HEK293 (cell line): ENCODE measurements around the gene OR5K2.

Source experiments
- CTCF ChIP-seq: fragments of 450-650 bp; formaldehyde crosslinking; IDR thresholded peaks from 2 replicates; pipeline ENCODE4 v1.5.1; 2016; ENCODE audit warnings: missing biosample characterization, missing genetic modification characterization
- SETDB1 ChIP-seq: IDR thresholded peaks from one replicate; pipeline ENCODE4 v1.6.1; 2017; ENCODE audit warnings: mild to moderate bottlenecking, low read length, moderate library complexity, mixed read lengths; ENCODE audit not compliant: insufficient read length
- YY1 ChIP-seq: fragments of 450-650 bp; formaldehyde crosslinking; IDR thresholded peaks from 2 replicates; pipeline ENCODE4 v1.5.1; 2018; ENCODE audit warnings: missing biosample characterization, missing genetic modification characterization
- ZNF138 ChIP-seq: fragments of 450-650 bp; formaldehyde crosslinking; IDR thresholded peaks from 2 replicates; pipeline ENCODE4 v1.5.1; 2016; ENCODE audit warnings: missing biosample characterization, missing genetic modification characterization, borderline replicate concordance
- ZNF280D ChIP-seq: fragments of 450-650 bp; formaldehyde crosslinking; IDR thresholded peaks from 2 replicates; pipeline ENCODE4 v1.5.1; 2016; ENCODE audit warnings: missing biosample characterization, missing genetic modification characterization
- ZNF488 ChIP-seq: fragments of 450-650 bp; formaldehyde crosslinking; IDR thresholded peaks from 2 replicates; pipeline ENCODE4 v1.5.1; 2016; ENCODE audit warnings: missing biosample characterization, missing genetic modification characterization
- ZNF777 ChIP-seq: fragments of 450-650 bp; formaldehyde crosslinking; IDR thresholded peaks from 2 replicates; pipeline ENCODE4 v1.5.1; 2017; ENCODE audit warnings: missing biosample characterization, missing genetic modification characterization, borderline replicate concordance

GRCh38 chr3:98536456-98537017 is 39.1 kb downstream of the OR5K2 start:
- TF ChIP-seq ZNF280D (tag by site-specific recombination), result no peak
- TF ChIP-seq ZNF777 (tag by site-specific recombination), result no peak
- no peak for TF ChIP-seq CTCF
- no peak for TF ChIP-seq ZNF488 (tag by site-specific recombination)
- TF ChIP-seq SETDB1, result no peak
- TF ChIP-seq ZNF138 (tag by site-specific recombination), result no peak
- TF ChIP-seq YY1 (tag by site-specific recombination), result no peak
